DND-41 (cell line): ENCODE data around the gene LRRC70.

Experiments used
- ATAC-seq: fragments of 200-7000 bp; cut with Tn5 transposase; 3 replicates; pipeline ENCODE4 v1.9.1; 2021; ENCODE audit warnings: low read depth; ENCODE audit not compliant: insufficient read depth
- DNase-seq: peaks from one replicate; pipeline ENCODE4 v3.0.0-alpha.2; 2020
- H2AFZ ChIP-seq: 2 replicates; pipeline ENCODE4 v1.6.0; 2012; ENCODE audit warnings: low read depth, low read length
- H3K27ac ChIP-seq: 2 replicates; pipeline ENCODE4 v1.5.1; 2012; ENCODE audit warnings: low read length, inconsistent platforms
- H3K27me3 ChIP-seq: fragments of 200-600 bp; sonication (generic); 2 replicates; pipeline ENCODE4 v1.6.0; 2012; ENCODE audit warnings: low read length, mild to moderate bottlenecking, inconsistent platforms; ENCODE audit not compliant: insufficient read depth, poor library complexity
- H3K36me3 ChIP-seq: 2 replicates; pipeline ENCODE4 v1.5.1; 2012; ENCODE audit warnings: low read length, inconsistent platforms; ENCODE audit not compliant: insufficient read depth
- H3K4me1 ChIP-seq: 2 replicates; pipeline ENCODE4 v1.5.1; 2012; ENCODE audit warnings: mild to moderate bottlenecking, low read length; ENCODE audit not compliant: insufficient read depth
- H3K4me2 ChIP-seq: 2 replicates; pipeline ENCODE4 v1.6.0; 2012; ENCODE audit warnings: mild to moderate bottlenecking, moderate library complexity, low read length, inconsistent platforms; ENCODE audit not compliant: insufficient read depth
- H3K4me3 ChIP-seq, 2 experiments: fragments of 200-600 bp in 1 of 2; shearing (Covaris generic) in 1 of 2; 2 replicates each; pipeline ENCODE4 v1.5.1; 2012 to 2016; ENCODE audit warnings: inconsistent platforms in 2 of 2, low read length in 2 of 2, mild to moderate bottlenecking in 2 of 2, low read depth in 1 of 2, moderate library complexity in 1 of 2
- H3K79me2 ChIP-seq: 2 replicates; pipeline ENCODE4 v1.6.0; 2012; ENCODE audit warnings: low read length, inconsistent platforms; ENCODE audit not compliant: insufficient read depth
- H3K9ac ChIP-seq: 2 replicates; pipeline ENCODE4 v1.6.0; 2012; ENCODE audit warnings: low read depth, mild to moderate bottlenecking, inconsistent platforms, low read length, moderate library complexity
- H3K9me3 ChIP-seq: 2 replicates; pipeline ENCODE4 v1.5.1; 2012; ENCODE audit warnings: low read length, moderate library complexity, mild to moderate bottlenecking, inconsistent platforms; ENCODE audit not compliant: insufficient read depth, severe bottlenecking
- H4K20me1 ChIP-seq: 2 replicates; pipeline ENCODE4 v1.6.0; 2012; ENCODE audit warnings: low read length; ENCODE audit not compliant: insufficient read depth
- CTCF ChIP-seq: IDR thresholded peaks from 2 replicates; pipeline ENCODE4 v1.5.1; 2012; ENCODE audit warnings: borderline replicate concordance, low read length, moderate library complexity, mild to moderate bottlenecking; ENCODE audit not compliant: poor library complexity, severe bottlenecking; ENCODE audit errors: extremely low read depth
- EZH2 ChIP-seq: IDR thresholded peaks from 3 replicates; pipeline ENCODE4 v1.6.1; 2012; ENCODE audit warnings: borderline replicate concordance, low read depth, mild to moderate bottlenecking, moderate library complexity, low read length, inconsistent platforms; ENCODE audit not compliant: severe bottlenecking

LRRC70 gene

DNA sequence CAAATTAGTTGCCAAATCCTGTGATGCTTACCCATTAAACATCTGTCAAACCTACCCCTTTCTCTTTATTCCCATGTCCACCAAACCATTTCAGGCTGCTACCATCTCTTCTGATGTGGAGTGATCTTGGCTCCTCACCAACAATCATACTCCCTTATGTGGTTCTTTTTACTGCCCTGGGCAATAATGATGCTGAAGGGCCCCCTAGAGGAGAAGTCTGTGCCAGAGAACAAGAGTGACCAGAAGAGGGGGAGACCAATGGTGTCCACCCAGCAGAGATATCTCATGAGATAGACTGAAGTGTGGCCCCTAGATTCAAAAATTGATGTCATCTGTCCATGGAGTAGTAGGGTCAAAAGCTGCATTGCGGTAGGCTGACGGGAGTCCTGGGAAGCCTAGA, 10.9 kb downstream of the LRRC70 start:
- no peak overlapping the region for H3K9ac ChIP-seq

DNA sequence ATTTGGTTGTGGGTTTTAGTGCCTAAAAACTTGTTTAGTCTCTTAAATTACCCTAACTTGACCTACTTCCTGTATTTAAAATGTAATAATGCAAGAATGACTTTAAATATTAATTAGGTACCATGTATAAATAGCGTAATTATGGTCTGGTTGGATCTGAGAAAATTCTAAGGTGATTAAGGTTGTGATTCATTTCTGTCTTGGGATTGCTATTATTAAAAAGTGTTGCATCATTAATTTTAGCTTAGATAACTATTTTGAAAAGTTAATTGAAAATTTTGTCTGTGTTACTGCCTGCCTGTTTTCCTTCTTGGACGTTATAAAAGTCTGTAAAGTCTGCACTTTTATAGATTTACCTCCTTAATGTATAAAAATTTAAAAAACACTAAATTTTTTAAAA, 11.8 kb downstream of the LRRC70 start:
- H3K4me1 ChIP-seq: no peaks in the 10 kb centered on the region
- ATAC-seq (no peak), DNase-seq (no peak)
- H3K4me2 ChIP-seq: no peak overlapping the region
- no peak overlapping the region for H3K27ac ChIP-seq
- H3K79me2 ChIP-seq: no peaks in the 10 kb centered on the region
- H3K27me3 ChIP-seq: no peaks in the 10 kb centered on the region
- no peaks in the 10 kb centered on the region for H4K20me1 ChIP-seq
- H3K36me3 ChIP-seq: peaks cover 33% of the 10 kb centered on the region
- H3K9ac ChIP-seq: no peak overlapping the region
- no peak for TF ChIP-seq CTCF
- no peak for TF ChIP-seq EZH2
- no peaks in the 10 kb centered on the region for H3K9me3 ChIP-seq
- no peak overlapping the region for H3K4me3 ChIP-seq
- no peak overlapping the region for H2AFZ ChIP-seq

More for the DNA sequence above, 10.9 kb downstream of the LRRC70 start:
- ATAC-seq (no peak), DNase-seq (no peak)
- Histone ChIP-seq H3K79me2 (no peaks in the 10 kb centered on the region), H3K36me3 (peaks cover 33% of the 10 kb centered on the region), H3K9me3 (no peaks in the 10 kb centered on the region), H3K4me3 (no peak overlapping the region), H3K4me2 (no peak overlapping the region), H4K20me1 (no peaks in the 10 kb centered on the region), H3K4me1 (no peaks in the 10 kb centered on the region), H3K27ac (no peak overlapping the region), H3K27me3 (no peaks in the 10 kb centered on the region), H2AFZ (no peak overlapping the region)
- TF ChIP-seq CTCF (no peak), EZH2 (no peak)

DNA sequence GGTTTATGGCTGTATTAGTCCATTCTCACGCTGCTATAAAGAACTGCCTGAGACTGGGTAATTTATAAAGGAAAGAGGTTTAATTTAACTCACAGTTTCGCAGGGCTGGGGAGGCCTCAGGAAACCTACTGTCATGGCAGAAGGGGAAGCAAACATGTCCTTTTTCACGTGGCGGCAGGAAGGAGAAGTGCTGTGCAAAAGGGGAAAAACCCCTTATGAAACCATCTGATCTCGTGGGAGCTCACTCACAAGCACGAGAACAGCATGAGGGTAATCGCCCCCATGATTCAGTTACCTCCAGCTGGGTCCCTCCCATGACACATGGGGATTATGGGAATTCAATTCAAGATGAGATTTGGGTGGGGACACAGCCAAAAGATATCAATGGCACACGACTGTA, 13.9 kb downstream of the LRRC70 start:
- Histone ChIP-seq H2AFZ (no peak overlapping the region), H3K4me2 (no peak overlapping the region), H4K20me1 (no peaks in the 10 kb centered on the region), H3K27me3 (no peaks in the 10 kb centered on the region), H3K4me1 (no peaks in the 10 kb centered on the region), H3K9me3 (no peaks in the 10 kb centered on the region), H3K27ac (no peak overlapping the region), H3K79me2 (no peaks in the 10 kb centered on the region), H3K36me3 (peaks cover 33% of the 10 kb centered on the region), H3K9ac (no peak overlapping the region), H3K4me3 (no peak overlapping the region)
- TF ChIP-seq EZH2 (no peak), CTCF (no peak)
- no peak for ATAC-seq
- DNase-seq: no peak

- Histone ChIP-seq H3K27me3 (no peaks in the 10 kb centered on the region), H3K79me2 (no peaks in the 10 kb centered on the region), H3K9ac (no peak overlapping the region), H3K4me1 (no peaks in the 10 kb centered on the region), H3K36me3 (peaks cover 26% of the 10 kb centered on the region), H3K27ac (no peak overlapping the region), H4K20me1 (no peaks in the 10 kb centered on the region), H2AFZ (no peak overlapping the region), H3K4me3 (no peak overlapping the region), H3K4me2 (no peak overlapping the region), H3K9me3 (no peaks in the 10 kb centered on the region)
- TF ChIP-seq CTCF (no peak), EZH2 (no peak)
- ATAC-seq: no peak
- DNase-seq: no peak
These were observed 14.7 kb downstream of the LRRC70 start for GRCh38 chr5:62593331-62593730.
